ENCODE results near the gene CDCA8.
A peak's percentile ranks its signal among the peaks of the same experiment; 100 is the strongest.

The CDCA8 gene

GRCh38 chr1:37691497-37692077 lies 729 bp upstream of the CDCA8 start:
- peak; percentile 49 for DNase-seq (ENCODE audit: low spot score)
- in situ Hi-C loops (cut with MboI; ENCODE audit: low sequenced_read_pairs, unreplicated experiment), result no loop called here
- TF ChIP-seq CTCF (IDR thresholded peaks at IDR 0.05; ENCODE audit: borderline replicate concordance, control extremely low read depth, extremely low read depth, insufficient read depth, missing control alignments), result no peak

- no peak for DNase-seq (ENCODE audit: low spot score)
- TF ChIP-seq CTCF (IDR thresholded peaks at IDR 0.05; ENCODE audit: borderline replicate concordance, control extremely low read depth, extremely low read depth, insufficient read depth, missing control alignments), result no peak
- in situ Hi-C loops (cut with MboI; ENCODE audit: low sequenced_read_pairs, unreplicated experiment), result no loop called here
Measured at GRCh38 chr1:37692834-37693175, 489 bp downstream of the CDCA8 start.

GRCh38 chr1:37697090-37697489 lies 4.8 kb downstream of the CDCA8 start:
- in situ Hi-C loops (cut with MboI; ENCODE audit: low sequenced_read_pairs, unreplicated experiment), result no loop called here
- DNase-seq (ENCODE audit: low spot score), result no peak

GRCh38 chr1:37697737-37698136 lies 5.4 kb downstream of the CDCA8 start:
- no peak for DNase-seq (ENCODE audit: low spot score)
- in situ Hi-C loops (cut with MboI; ENCODE audit: low sequenced_read_pairs, unreplicated experiment), result no loop called here
- no peak for TF ChIP-seq CTCF (IDR thresholded peaks at IDR 0.05; ENCODE audit: borderline replicate concordance, control extremely low read depth, extremely low read depth, insufficient read depth, missing control alignments)

More at GRCh38 chr1:37697090-37697489, 4.8 kb downstream of the CDCA8 start:
- no peak for TF ChIP-seq CTCF (IDR thresholded peaks at IDR 0.05; ENCODE audit: borderline replicate concordance, control extremely low read depth, extremely low read depth, insufficient read depth, missing control alignments)

- in situ Hi-C loops (cut with MboI; ENCODE audit: low sequenced_read_pairs, unreplicated experiment), result no loop called here
Measured at GRCh38 chr1:37699147-37699546, 6.8 kb downstream of the CDCA8 start.

GRCh38 chr1:37701051-37701450 lies 8.7 kb downstream of the CDCA8 start:
- no peak for DNase-seq (ENCODE audit: low spot score)
- in situ Hi-C loops (cut with MboI; ENCODE audit: low sequenced_read_pairs, unreplicated experiment), result no loop called here
- no peak for TF ChIP-seq CTCF (IDR thresholded peaks at IDR 0.05; ENCODE audit: borderline replicate concordance, control extremely low read depth, extremely low read depth, insufficient read depth, missing control alignments)

More at GRCh38 chr1:37699147-37699546, 6.8 kb downstream of the CDCA8 start:
- no peak for DNase-seq (ENCODE audit: low spot score)
- no peak for TF ChIP-seq CTCF (IDR thresholded peaks at IDR 0.05; ENCODE audit: borderline replicate concordance, control extremely low read depth, extremely low read depth, insufficient read depth, missing control alignments)

Measured in GM13976 (cell line).